Endodermal cell (in vitro differentiated cells): ENCODE measurements around the gene PREX1. TPM values are rescaled to one million over a fixed set of nuclear protein-coding genes. Genes with fewer than 3 reads are reported as not detected.

Experiments
- DNase-seq: peaks from one replicate; pipeline ENCODE4 v3.0.0-alpha.2; 2017
- H3K27ac ChIP-seq: 2 replicates; pipeline ENCODE4 v1.5.1; 2013; ENCODE audit warnings: mild to moderate bottlenecking, low read depth, low read length, moderate library complexity
- H3K27me3 ChIP-seq: 2 replicates; pipeline ENCODE4 v1.6.1; 2013; ENCODE audit warnings: mild to moderate bottlenecking, low read length, moderate library complexity; ENCODE audit not compliant: insufficient read depth, control insufficient read depth, poor library complexity, severe bottlenecking
- H3K36me3 ChIP-seq: 2 replicates; pipeline ENCODE4 v1.7.0; 2013; ENCODE audit warnings: mild to moderate bottlenecking, low read length, moderate library complexity; ENCODE audit not compliant: control insufficient read depth, insufficient read depth
- H3K4me1 ChIP-seq: one replicate; pipeline ENCODE4 v1.7.0; 2013; ENCODE audit warnings: low read length; ENCODE audit not compliant: control insufficient read depth, insufficient read depth
- H3K4me3 ChIP-seq: 2 replicates; pipeline ENCODE4 v1.5.1; 2013; ENCODE audit warnings: mild to moderate bottlenecking, low read length, moderate library complexity
- H3K9ac ChIP-seq: 2 replicates; pipeline ENCODE4 v1.6.1; 2013; ENCODE audit warnings: mild to moderate bottlenecking, low read length, moderate library complexity; ENCODE audit not compliant: poor library complexity, severe bottlenecking; ENCODE audit errors: extremely low read depth
- H3K9me3 ChIP-seq: 2 replicates; pipeline ENCODE4 v1.6.1; 2013; ENCODE audit warnings: mild to moderate bottlenecking, low read length, moderate library complexity; ENCODE audit not compliant: control insufficient read depth
- H3K27ac Mint-ChIP-seq: 2 replicates; pipeline ENCODE4 v1.8.0; 2020; ENCODE audit warnings: mixed read lengths
- H3K27me3 Mint-ChIP-seq: 2 replicates; pipeline ENCODE4 v1.8.0; 2021; ENCODE audit warnings: mild to moderate bottlenecking, mixed read lengths; ENCODE audit not compliant: insufficient read depth
- H3K36me3 Mint-ChIP-seq: 2 replicates; pipeline ENCODE4 v1.8.0; 2020; ENCODE audit warnings: low read depth, mixed read lengths
- H3K4me1 Mint-ChIP-seq: 2 replicates; pipeline ENCODE4 v1.8.0; 2020; ENCODE audit warnings: mixed read lengths
- H3K4me3 Mint-ChIP-seq: 2 replicates; pipeline ENCODE4 v1.8.0; 2020; ENCODE audit warnings: mild to moderate bottlenecking, moderate library complexity, mixed read lengths
- H3K9me3 Mint-ChIP-seq: 2 replicates; pipeline ENCODE4 v1.8.0; 2020; ENCODE audit warnings: mild to moderate bottlenecking, mixed read lengths
- WGBS, 2 experiments: methylation state at CpG; one replicate each; pipeline versions ENCODE4 v1.1.5 to v1.1.7; 2013; ENCODE audit warnings: missing lambda C conversion rate in 2 of 2, mixed read lengths in 1 of 2; ENCODE audit not compliant: insufficient coverage in 1 of 2, insufficient read length in 1 of 2; 5-methylcytosine and 5-hydroxymethylcytosine counted together
- total RNA-seq, 2 donors: library from RNA; stranded (reverse); fragmentation: NEBNext Ultra II Directional in 1 of 2; extraction: Animal tissue kit (Norgen Biotek cat#: 25700) in 1 of 2; gene quantifications; 2 replicates in 1 of 2; 3 replicates in 1 of 2; pipeline ENCODE4 v1.2.1, GENCODE V29; 2021
- TF ChIP-seq, protein P1 (sequence below): fragments of 200-600 bp; sonication (generic); conservative IDR thresholded peaks from 2 replicates; pipeline ENCODE4 v1.5.0; 2021; ENCODE audit warnings: antibody characterized with exemption, mild to moderate bottlenecking

The PREX1 gene
- total RNA-seq, 2 donors from 2014 or later = 65.3 to 70.5 TPM

- WGBS, 2 experiments = 92 to 93% methylated on average over 13 of the region's 13 CpGs
- Mint-ChIP-seq H3K4me1 (no peaks in the 10 kb centered on the region), H3K27me3 (no peaks in the 10 kb centered on the region), H3K4me3 (no peak overlapping the region), H3K36me3 (no peaks in the 10 kb centered on the region), H3K27ac (no peak overlapping the region), H3K9me3 (no peaks in the 10 kb centered on the region)
- Histone ChIP-seq H3K36me3 (no peaks in the 10 kb centered on the region), H3K9me3 (no peaks in the 10 kb centered on the region), H3K4me3 (no peak overlapping the region), H3K4me1 (no peaks in the 10 kb centered on the region), H3K9ac (no peak overlapping the region), H3K27ac (no peak overlapping the region), H3K27me3 (no peaks in the 10 kb centered on the region)
- TF ChIP-seq, protein P1, sequence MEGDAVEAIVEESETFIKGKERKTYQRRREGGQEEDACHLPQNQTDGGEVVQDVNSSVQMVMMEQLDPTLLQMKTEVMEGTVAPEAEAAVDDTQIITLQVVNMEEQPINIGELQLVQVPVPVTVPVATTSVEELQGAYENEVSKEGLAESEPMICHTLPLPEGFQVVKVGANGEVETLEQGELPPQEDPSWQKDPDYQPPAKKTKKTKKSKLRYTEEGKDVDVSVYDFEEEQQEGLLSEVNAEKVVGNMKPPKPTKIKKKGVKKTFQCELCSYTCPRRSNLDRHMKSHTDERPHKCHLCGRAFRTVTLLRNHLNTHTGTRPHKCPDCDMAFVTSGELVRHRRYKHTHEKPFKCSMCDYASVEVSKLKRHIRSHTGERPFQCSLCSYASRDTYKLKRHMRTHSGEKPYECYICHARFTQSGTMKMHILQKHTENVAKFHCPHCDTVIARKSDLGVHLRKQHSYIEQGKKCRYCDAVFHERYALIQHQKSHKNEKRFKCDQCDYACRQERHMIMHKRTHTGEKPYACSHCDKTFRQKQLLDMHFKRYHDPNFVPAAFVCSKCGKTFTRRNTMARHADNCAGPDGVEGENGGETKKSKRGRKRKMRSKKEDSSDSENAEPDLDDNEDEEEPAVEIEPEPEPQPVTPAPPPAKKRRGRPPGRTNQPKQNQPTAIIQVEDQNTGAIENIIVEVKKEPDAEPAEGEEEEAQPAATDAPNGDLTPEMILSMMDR = no peak
- DNase-seq = no peak
Measured at GRCh38 chr20:48618052-48618451, 209.7 kb downstream of the PREX1 start.

DNA sequence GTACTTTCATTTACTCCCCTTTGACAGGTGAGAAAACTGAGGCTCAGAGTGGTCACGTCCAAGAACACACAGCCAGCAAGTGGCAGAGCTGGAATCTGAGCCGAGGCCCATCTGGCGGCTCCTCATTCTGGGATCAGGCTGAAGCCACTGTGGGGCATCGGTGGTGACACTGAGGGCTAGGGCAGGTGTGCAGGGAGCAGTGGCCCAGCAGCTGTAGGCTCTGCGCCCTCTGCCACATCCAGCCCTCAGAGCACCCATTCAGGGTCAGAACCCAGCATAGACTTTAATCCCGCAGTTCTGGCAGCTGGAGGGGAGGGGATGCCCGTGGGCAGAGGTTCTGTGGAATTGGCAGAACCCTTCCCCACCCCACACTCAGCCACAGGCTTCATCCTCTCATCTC is 210.3 kb downstream of the PREX1 start:
- no peak for DNase-seq
- Histone ChIP-seq H3K27me3 (no peaks in the 10 kb centered on the region), H3K27ac (no peak overlapping the region), H3K9me3 (no peaks in the 10 kb centered on the region), H3K9ac (no peak overlapping the region), H3K36me3 (no peaks in the 10 kb centered on the region), H3K4me3 (no peak overlapping the region), H3K4me1 (no peaks in the 10 kb centered on the region)
- 94 to 100% methylated on average over 2 to 7 of the region's 7 CpGs for WGBS, 2 experiments
- TF ChIP-seq, protein P1 = no peak
- Mint-ChIP-seq H3K36me3 (no peaks in the 10 kb centered on the region), H3K4me1 (no peaks in the 10 kb centered on the region), H3K9me3 (no peaks in the 10 kb centered on the region), H3K4me3 (no peak overlapping the region), H3K27ac (no peak overlapping the region), H3K27me3 (no peaks in the 10 kb centered on the region)

DNA sequence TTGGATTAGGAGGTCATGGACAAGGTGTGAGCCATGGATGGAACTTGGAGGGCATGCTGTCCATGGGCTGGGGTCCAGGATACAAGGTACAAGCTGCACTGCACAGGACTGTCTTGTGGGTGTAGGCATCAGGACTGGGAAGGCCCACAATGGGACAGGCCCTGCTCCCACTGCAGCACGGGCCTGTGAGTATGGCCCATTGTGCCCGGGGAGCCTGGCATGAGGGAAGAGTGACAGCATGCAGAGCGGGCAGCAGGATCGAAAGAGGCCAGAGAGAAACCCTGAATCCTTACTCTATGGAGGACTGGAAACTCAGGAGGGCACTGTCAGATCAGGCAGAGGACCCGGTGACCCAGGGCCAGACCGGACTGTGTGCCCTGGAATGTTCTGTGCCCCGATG is 211.3 kb downstream of the PREX1 start:
- 87 to 91% methylated on average over 6 to 7 of the region's 7 CpGs for WGBS, 2 experiments
- no peak overlapping the region for H3K27ac ChIP-seq
- no peaks in the 10 kb centered on the region for H3K27me3 ChIP-seq
- H3K4me1 Mint-ChIP-seq = peaks cover 3% of the 10 kb centered on the region
- no peak overlapping the region for H3K4me3 ChIP-seq
- no peaks in the 10 kb centered on the region for H3K9me3 Mint-ChIP-seq
- TF ChIP-seq, protein P1 = no peak
- H3K9me3 ChIP-seq = no peaks in the 10 kb centered on the region
- H3K36me3 Mint-ChIP-seq = no peaks in the 10 kb centered on the region
- H3K4me3 Mint-ChIP-seq = no peak overlapping the region
- H3K36me3 ChIP-seq = no peaks in the 10 kb centered on the region
- no peak overlapping the region for H3K27ac Mint-ChIP-seq
- peaks cover 5% of the 10 kb centered on the region for H3K4me1 ChIP-seq
- no peak for DNase-seq
- no peaks in the 10 kb centered on the region for H3K27me3 Mint-ChIP-seq
- no peak overlapping the region for H3K9ac ChIP-seq
